A673 (cell line): Measurements from ENCODE around the gene ALLC.

Source experiments
- EZH2 ChIP-seq: fragments of 200-600 bp; sonication (generic); IDR thresholded peaks from 2 replicates; pipeline ENCODE4 v1.6.1; 2017; ENCODE audit warnings: borderline replicate concordance, low read depth, mild to moderate bottlenecking, mixed read lengths, antibody characterized with exemption, low read length; ENCODE audit not compliant: poor library complexity, severe bottlenecking
- TF ChIP-seq, protein P1 (sequence below): fragments of 300-800, 200-600 bp; sonication (generic); conservative IDR thresholded peaks from 2 replicates; pipeline ENCODE4 v1.5.1; 2017; ENCODE audit warnings: low read depth, mild to moderate bottlenecking, antibody characterized with exemption, low read length, moderate library complexity, mixed read lengths

DNA sequence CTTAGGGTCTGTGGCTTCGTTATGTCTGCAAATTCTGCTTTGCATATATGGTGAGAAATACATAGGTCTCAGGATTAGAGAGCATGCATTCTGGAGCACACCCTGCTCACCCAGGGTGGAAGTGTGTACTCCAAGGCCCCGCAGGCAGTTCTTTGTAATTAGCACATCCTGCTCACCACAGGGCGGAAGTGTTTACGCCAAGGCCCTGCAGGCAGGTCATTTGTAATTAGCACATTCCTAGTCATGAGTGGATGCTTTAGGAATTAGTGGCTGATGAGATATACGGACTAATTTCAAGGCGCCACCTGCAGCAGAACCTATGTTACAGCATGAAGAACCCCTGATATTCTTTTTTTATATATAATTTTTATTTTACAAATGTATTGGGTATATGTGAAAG, 4.2 kb downstream of the ALLC start:
- TF ChIP-seq, protein P1, sequence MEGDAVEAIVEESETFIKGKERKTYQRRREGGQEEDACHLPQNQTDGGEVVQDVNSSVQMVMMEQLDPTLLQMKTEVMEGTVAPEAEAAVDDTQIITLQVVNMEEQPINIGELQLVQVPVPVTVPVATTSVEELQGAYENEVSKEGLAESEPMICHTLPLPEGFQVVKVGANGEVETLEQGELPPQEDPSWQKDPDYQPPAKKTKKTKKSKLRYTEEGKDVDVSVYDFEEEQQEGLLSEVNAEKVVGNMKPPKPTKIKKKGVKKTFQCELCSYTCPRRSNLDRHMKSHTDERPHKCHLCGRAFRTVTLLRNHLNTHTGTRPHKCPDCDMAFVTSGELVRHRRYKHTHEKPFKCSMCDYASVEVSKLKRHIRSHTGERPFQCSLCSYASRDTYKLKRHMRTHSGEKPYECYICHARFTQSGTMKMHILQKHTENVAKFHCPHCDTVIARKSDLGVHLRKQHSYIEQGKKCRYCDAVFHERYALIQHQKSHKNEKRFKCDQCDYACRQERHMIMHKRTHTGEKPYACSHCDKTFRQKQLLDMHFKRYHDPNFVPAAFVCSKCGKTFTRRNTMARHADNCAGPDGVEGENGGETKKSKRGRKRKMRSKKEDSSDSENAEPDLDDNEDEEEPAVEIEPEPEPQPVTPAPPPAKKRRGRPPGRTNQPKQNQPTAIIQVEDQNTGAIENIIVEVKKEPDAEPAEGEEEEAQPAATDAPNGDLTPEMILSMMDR = peak; percentile 43
- no peak for TF ChIP-seq EZH2
